Right cardiac atrium (tissue), 5 donors: Measurements from ENCODE around the gene POLR2I. TPM values are rescaled to one million over a fixed set of nuclear protein-coding genes. Genes with fewer than 3 reads are reported as not detected.
"Not testable (repeated sequence)": the region's sequence is repeated elsewhere in the genome, so short reads cannot be mapped to it uniquely, and the experiment has no call there.

Experiments
- ATAC-seq, 2 donors: fragments of 200-7000 bp; cut with Tn5 transposase; one replicate each; pipeline versions ENCODE4 v1.8.0 to v1.9.1; 2020; ENCODE audit warnings: moderate library complexity in 2 of 2, mild to moderate bottlenecking in 1 of 2
- DNase-seq, 3 donors: peaks; one replicate each; pipeline ENCODE4 v3.0.0-alpha.2; 2020
- H3K27ac ChIP-seq: one replicate; pipeline ENCODE4 v1.5.1; 2013; ENCODE audit warnings: mild to moderate bottlenecking, low read length, control low read depth, moderate library complexity
- H3K27me3 ChIP-seq: one replicate; pipeline ENCODE4 v1.6.1; 2013; ENCODE audit not compliant: control insufficient read depth, insufficient read depth
- H3K4me1 ChIP-seq: one replicate; pipeline ENCODE4 v1.6.1; 2013; ENCODE audit warnings: low read length; ENCODE audit not compliant: control insufficient read depth, insufficient read depth
- H3K4me3 ChIP-seq: one replicate; pipeline ENCODE4 v1.5.1; 2013; ENCODE audit warnings: low read length, control low read depth
- H3K9me3 ChIP-seq: one replicate; pipeline ENCODE4 v1.6.1; 2013; ENCODE audit warnings: low read length; ENCODE audit not compliant: control insufficient read depth
- WGBS: extraction: QIAGEN DNeasy Blood & Tissue Kit; methylation state at CpG from one replicate; pipeline ENCODE4 v1.1.7; 2013; 5-methylcytosine and 5-hydroxymethylcytosine counted together
- intact Hi-C, 4 donors: fragments of 100-400 bp; cut with DNase I; formaldehyde crosslinking; loops; one replicate each; pipeline versions ENCODE4 v1.11.0 to v1.14.0; 2022 to 2023
- polyA plus RNA-seq: library from polyadenylated mRNA; stranded (reverse); fragments of 200-250 nt; gene quantifications from one replicate; pipeline ENCODE4 v1.2.3, GENCODE V29; 2013
- total RNA-seq, 4 donors: library from RNA; stranded (reverse); fragmentation: NEBNext Ultra II Directional; extraction: Animal tissue kit (Norgen Biotek cat#: 25700); gene quantifications; one replicate each; pipeline ENCODE4 v1.2.1, GENCODE V29; 2021
- donor health status: healthy with polysubstance abuse.
- donor health status: DM: no; HTN: yes; CAD: no.
- donor health status: DM: no; HTN: no; CAD: no.
- donor health status: DM: no; HTN: yes; CAD: no; lungs with severe emphysema.
- donor health status: DM: yes; HTN: yes; CAD: no.

The POLR2I gene
- total and polyA plus RNA-seq, 5 donors: 96.6 to 140 (median 121) TPM

GRCh38 chr19:36134867-36135266 lies 20.2 kb upstream of the POLR2I start:
- H3K4me1 ChIP-seq, H3K4me3 ChIP-seq, H3K27ac ChIP-seq, H3K27me3 ChIP-seq, H3K9me3 ChIP-seq, intact Hi-C loops, ATAC-seq, DNase-seq: not testable (repeated sequence)
- 90% methylated on average over 4 of the region's 4 CpGs for whole genome bisulfite sequencing

DNA sequence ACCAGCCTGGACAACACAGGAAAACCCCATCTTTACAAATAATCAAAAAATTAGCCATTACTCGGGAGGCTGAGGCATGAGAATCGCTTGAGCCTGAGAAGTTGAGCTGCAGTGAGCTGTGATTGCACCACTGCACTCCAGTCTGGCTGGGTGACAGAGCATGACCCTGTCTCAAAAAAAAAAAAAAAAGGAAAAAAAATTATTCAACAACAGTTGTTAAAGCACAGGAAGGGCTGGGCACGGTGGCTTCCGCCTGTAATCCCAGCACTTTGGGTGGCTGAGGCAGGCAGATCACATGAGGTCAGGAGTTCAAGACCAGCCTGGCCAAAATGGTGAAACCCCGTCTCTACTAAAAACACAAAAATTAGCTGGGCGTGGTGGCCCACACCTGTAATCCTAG lies 16.5 kb upstream of the POLR2I start:
- H3K9me3 ChIP-seq, H3K27me3 ChIP-seq, H3K27ac ChIP-seq, H3K4me1 ChIP-seq, intact Hi-C loops, H3K4me3 ChIP-seq, ATAC-seq: not testable (repeated sequence)
- 62% methylated on average over 6 of the region's 6 CpGs for WGBS
- peak; percentile 61 to 79 (median 70) for DNase-seq

DNA sequence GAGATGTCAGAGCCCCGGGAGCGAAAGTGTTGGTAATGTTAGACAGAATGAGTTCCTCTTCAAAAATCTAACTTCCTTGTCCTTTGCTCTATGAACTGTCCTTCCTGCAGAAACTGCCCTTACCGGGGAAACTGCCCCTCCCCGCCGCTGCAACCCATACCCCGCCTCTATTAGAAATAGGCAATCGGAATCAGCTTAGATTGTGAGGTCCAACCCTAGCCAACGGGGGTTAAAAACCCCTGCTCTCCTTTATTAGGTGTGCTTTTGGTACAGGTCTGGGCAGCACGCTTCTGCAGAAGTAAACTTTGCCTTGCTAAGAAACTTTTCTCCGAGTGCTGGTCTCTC lies 13.7 kb upstream of the POLR2I start:
- DNase-seq (no peak), ATAC-seq (peak; percentile 27 to 34)
- Histone ChIP-seq H3K27me3 (no peaks in the 10 kb centered on the region), H3K4me1 (no peaks in the 10 kb centered on the region), H3K4me3 (peak overlapping the region; percentile 44), H3K9me3 (no peaks in the 10 kb centered on the region), H3K27ac (peak overlapping the region; percentile 94)
- 12% methylated on average over 10 of the region's 10 CpGs for WGBS
- intact Hi-C loops: loop anchor here (1.0 to 5.0 kb wide), 3 partner anchors 42 to 44 kb away; no protein-coding TSS in a partner anchor

GRCh38 chr19:36125557-36125956 lies 10.9 kb upstream of the POLR2I start:
- intact Hi-C loops: loop anchor here in 2 of 4 donors (5.0 kb wide), 1 partner anchor 47 kb away; no protein-coding TSS in a partner anchor
- 82% methylated on average over 9 of the region's 9 CpGs for WGBS
- Histone ChIP-seq H3K4me3 (no peak overlapping the region), H3K27ac (no peak overlapping the region), H3K4me1 (no peaks in the 10 kb centered on the region), H3K27me3 (no peaks in the 10 kb centered on the region), H3K9me3 (no peaks in the 10 kb centered on the region)
- DNase-seq (no peak), ATAC-seq (no peak)

DNA sequence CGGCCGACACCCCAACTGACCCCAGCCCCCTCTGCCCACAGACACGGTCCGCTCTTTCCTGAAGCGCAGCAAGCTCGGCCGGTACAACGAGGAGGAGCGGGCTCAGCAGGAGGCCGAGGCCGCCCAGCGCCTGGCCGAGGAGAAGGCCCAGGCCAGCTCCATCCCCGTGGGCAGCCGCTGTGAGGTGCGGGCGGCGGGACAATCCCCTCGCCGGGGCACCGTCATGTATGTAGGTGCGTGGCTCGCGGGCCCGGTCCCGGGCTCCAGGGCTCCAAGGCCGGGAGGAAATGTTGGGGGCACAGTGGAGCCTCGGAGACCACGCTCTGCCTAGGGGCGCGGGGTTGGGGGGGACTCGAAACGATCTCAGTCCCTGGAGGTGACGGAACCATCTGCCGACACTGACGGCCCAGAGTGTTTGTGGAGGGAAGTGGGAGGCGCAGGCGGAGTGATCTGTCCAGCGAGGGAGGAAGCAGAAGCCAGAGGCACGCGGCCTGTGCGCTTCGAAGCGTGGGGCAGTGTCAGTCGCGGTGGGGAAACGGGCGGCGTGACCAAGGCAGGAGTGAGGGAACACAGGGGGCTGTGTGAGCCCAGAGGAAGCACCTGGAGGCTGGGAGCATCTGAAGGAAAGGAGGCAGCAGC lies 6.9 kb upstream of the POLR2I start:
- Histone ChIP-seq H3K27me3 (no peaks in the 10 kb centered on the region), H3K27ac (no peak overlapping the region), H3K4me3 (no peak overlapping the region), H3K9me3 (no peaks in the 10 kb centered on the region), H3K4me1 (no peaks in the 10 kb centered on the region)
- peak in 1 of 3 donors; percentile 51 for DNase-seq
- ATAC-seq: peak in 1 of 2 donors; percentile 23
- WGBS: 85% methylated on average over 49 of the region's 49 CpGs
- intact Hi-C loops: no loop called here

- no peak overlapping the region for H3K4me3 ChIP-seq
- DNase-seq: peak in 1 of 3 donors; percentile 32
- no peak for ATAC-seq
- H3K27ac ChIP-seq: no peak overlapping the region
- intact Hi-C loops: no loop called here
- no peaks in the 10 kb centered on the region for H3K27me3 ChIP-seq
- no peaks in the 10 kb centered on the region for H3K4me1 ChIP-seq
- H3K9me3 ChIP-seq: no peaks in the 10 kb centered on the region
- WGBS: 92% methylated on average over 18 of the region's 18 CpGs
Measured at GRCh38 chr19:36120984-36121358, 6.3 kb upstream of the POLR2I start.

DNA sequence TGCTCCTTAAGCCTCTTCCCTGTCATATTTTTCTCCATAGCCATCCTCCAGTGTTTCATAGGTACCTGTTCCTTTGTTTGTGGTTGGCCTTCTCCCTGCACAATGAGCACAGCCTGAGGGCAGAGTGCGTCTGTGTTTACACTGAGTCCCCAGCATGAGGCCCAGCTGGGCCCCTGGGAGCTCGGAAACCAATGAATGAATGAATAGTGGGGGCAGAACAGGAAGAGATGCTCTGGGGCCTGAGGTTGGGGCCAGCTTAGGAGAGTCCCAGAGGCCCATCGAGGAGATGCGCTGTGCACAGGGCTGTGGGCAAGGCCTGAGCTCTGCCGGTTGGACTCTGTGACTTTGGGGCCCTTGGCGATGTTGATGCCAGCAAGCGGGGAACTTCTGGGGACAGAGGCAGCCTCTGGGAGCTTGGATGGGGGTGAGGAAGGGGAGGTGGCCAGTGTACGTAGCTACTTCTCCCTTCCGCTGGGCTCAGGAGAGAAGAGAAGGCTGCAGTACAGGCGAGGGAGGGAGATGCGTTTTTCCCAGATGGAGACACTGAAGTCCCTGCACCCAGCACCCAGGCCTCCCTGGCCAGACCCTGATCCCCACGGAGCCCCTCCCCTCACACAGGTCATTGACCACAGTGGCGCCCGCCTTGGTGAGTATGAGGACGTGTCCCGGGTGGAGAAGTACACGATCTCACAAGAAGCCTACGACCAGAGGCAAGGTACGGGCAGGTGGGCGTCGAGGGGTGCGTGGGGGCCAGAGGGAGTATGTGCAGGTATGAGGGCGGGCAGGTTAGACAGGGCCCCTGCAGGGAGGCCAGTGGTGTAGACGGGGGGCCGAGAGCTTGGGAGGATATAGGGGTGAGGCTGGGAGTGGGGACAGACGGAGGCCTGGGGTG lies 5.7 kb upstream of the POLR2I start:
- DNase-seq (peak in 1 of 3 donors; percentile 38), ATAC-seq (no peak)
- H3K27me3 ChIP-seq: no peaks in the 10 kb centered on the region
- no peak overlapping the region for H3K27ac ChIP-seq
- no peaks in the 10 kb centered on the region for H3K9me3 ChIP-seq
- 92% methylated on average over 26 of the region's 26 CpGs for WGBS
- intact Hi-C loops: no loop called here
- H3K4me3 ChIP-seq: no peak overlapping the region
- no peaks in the 10 kb centered on the region for H3K4me1 ChIP-seq

GRCh38 chr19:36116344-36116637 lies 1.6 kb upstream of the POLR2I start:
- H3K4me1 ChIP-seq: no peaks in the 10 kb centered on the region
- DNase-seq: no peak
- H3K27ac ChIP-seq: no peak overlapping the region
- no peaks in the 10 kb centered on the region for H3K27me3 ChIP-seq
- peak overlapping the region; percentile 69 for H3K4me3 ChIP-seq
- no peaks in the 10 kb centered on the region for H3K9me3 ChIP-seq
- intact Hi-C loops: loop anchor here in 2 of 4 donors (10.0 kb wide), 2 partner anchors 51 to 121 kb away; partner anchors contain the start of gene SDHAF1 (in 1 of the 2)
- 100% methylated on average over 1 of the region's 1 CpG for WGBS
- no peak for ATAC-seq

DNA sequence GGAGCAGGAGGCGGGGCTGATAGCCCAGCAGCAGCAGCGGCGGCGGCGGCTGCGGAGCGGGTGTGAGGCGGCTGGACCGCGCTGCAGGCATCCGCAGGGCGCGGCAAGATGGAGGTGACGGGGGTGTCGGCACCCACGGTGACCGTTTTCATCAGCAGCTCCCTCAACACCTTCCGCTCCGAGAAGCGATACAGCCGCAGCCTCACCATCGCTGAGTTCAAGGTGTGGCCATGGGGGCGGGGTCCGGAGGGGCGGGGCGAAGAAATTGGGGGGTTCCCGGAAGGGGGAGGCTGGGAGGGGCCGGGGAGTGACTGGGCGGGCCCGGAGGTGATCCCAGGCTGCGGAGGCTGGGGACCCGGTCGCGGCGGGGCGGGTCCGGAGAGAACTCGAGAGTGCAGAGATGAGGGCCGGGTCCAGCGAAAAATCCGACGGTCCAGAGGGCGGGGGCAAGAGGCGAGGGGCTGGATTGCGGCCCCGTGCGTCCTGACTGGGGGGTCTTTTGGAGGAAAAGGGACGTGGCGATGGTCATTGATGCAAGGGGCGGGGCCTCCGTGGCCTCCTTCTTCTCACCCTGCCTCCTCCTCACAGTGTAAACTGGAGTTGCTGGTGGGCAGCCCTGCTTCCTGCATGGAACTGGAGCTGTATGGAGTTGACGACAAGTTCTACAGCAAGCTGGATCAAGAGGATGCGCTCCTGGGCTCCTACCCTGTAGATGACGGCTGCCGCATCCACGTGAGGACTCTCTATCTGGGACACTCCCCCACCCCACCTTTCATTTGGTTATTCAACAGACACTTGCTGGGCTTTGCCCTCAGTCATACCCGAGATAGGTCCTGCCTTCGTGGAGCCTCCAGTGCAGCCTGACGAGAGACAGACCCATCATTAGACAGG lies 1.0 kb upstream of the POLR2I start, which contains the start of gene TBCB:
Gene TBCB, plus strand, starts transcription at position 16 of the 891 bp plus-strand sequence. Its CDS starts 93 bp downstream, at position 109.
- peak within 1 kb of the TSS; percentile 85 for H3K27ac ChIP-seq
- H3K27me3 ChIP-seq: no peaks in the 10 kb centered on the region
- no peaks in the 10 kb centered on the region for H3K4me1 ChIP-seq
- intact Hi-C loops: loop anchor here in 2 of 4 donors (10.0 kb wide), 2 partner anchors 51 to 121 kb away; partner anchors contain the start of gene SDHAF1 (in 1 of the 2)
- H3K4me3 ChIP-seq: peak within 1 kb of the TSS; percentile 69
- DNase-seq (peak; percentile 88 to 94 (median 94)), ATAC-seq (peak; percentile 74 to 79)
- whole genome bisulfite sequencing: 2% methylated on average over 59 of the region's 59 CpGs
- H3K9me3 ChIP-seq: no peaks in the 10 kb centered on the region

DNA sequence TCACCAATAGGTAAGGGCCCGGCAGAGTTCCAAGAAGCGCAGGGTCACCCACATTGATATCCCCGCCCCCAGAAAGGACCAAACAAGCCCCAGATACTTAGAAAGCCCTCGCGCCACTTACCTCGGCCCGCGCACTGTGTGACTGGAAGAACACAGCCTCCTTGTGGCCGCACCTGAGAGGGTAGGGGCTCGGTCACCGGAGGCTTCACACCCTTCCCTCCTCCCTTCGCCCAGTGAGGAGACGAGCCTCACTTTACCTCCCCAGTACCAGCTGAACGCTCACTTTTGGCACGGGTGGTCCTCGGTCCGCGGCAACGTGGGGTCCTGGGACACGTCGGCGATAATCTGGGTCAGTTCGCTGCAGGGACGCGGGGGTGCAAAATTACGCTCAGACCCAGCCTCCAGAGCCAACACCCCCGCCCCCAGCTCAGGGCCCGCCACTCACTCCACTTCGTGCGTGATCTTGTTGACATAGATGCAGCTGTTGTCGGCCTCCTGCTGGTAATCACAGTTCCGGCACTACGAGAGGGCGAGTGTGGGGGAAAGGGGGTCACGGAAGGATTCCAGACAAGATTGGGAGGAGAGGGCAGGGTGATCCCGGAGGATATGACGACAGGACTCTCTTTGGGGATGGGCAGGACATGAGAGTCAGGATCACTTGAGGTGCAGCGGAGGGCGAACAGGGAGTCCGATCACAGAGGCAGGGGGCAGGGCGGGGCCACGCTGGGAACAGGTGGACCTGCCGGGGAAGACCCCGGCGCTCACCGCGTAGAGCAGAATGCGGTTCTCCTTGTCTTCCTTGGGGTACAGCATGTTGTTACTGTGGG lies 568 bp downstream of the POLR2I start:
- peak overlapping the region; percentile 61 for H3K27ac ChIP-seq
- no peaks in the 10 kb centered on the region for H3K27me3 ChIP-seq
- DNase-seq: peak in 1 of 3 donors; percentile 74
- peak overlapping the region; percentile 62 for H3K4me3 ChIP-seq
- H3K4me1 ChIP-seq: no peaks in the 10 kb centered on the region
- WGBS: 11% methylated on average over 48 of the region's 48 CpGs
- ATAC-seq: peak; percentile 0 to 9
- intact Hi-C loops: loop anchor here in 2 of 4 donors (5.0 to 10.0 kb wide), 3 partner anchors 49 to 119 kb away; partner anchors contain the start of gene SDHAF1 (in 1 of the 2)
- H3K9me3 ChIP-seq: no peaks in the 10 kb centered on the region
